ACC112 (cell line): Measurements from ENCODE around the gene TTLL10.

Experiments
- H2AFZ ChIP-seq: fragments of 200-600 bp; sonication (generic); one replicate; pipeline ENCODE4 v1.6.0; 2017; ENCODE audit warnings: antibody characterized with exemption, low read length; ENCODE audit not compliant: unreplicated experiment
- H3K27ac ChIP-seq: fragments of 200-600 bp; sonication (generic); 2 replicates; pipeline ENCODE4 v1.5.1; 2014; ENCODE audit warnings: low read depth, mild to moderate bottlenecking, antibody characterized with exemption, low read length, moderate library complexity
- H3K27me3 ChIP-seq: fragments of 200-600 bp; sonication (generic); 2 replicates; pipeline ENCODE4 v1.6.1; 2014; ENCODE audit warnings: mild to moderate bottlenecking, antibody characterized with exemption, low read length, moderate library complexity, mixed read lengths; ENCODE audit not compliant: insufficient read depth
- H3K36me3 ChIP-seq: fragments of 200-600 bp; sonication (generic); 2 replicates; pipeline ENCODE4 v1.6.1; 2016; ENCODE audit warnings: mild to moderate bottlenecking, antibody characterized with exemption, low read length, moderate library complexity, mixed read lengths; ENCODE audit not compliant: insufficient read depth
- H3K4me1 ChIP-seq: fragments of 200-600 bp; sonication (generic); one replicate; pipeline ENCODE4 v1.6.1; 2016; ENCODE audit warnings: low read length, mixed read lengths; ENCODE audit not compliant: insufficient read depth, unreplicated experiment, control insufficient read depth
- H3K4me3 ChIP-seq: fragments of 200-600 bp; sonication (generic); 2 replicates; pipeline ENCODE4 v1.5.1; 2014; ENCODE audit warnings: mild to moderate bottlenecking, low read depth, low read length
- H3K79me2 ChIP-seq: fragments of 200-600 bp; sonication (generic); one replicate; pipeline ENCODE4 v1.6.0; 2016; ENCODE audit warnings: low read length; ENCODE audit not compliant: control insufficient read depth, unreplicated experiment, insufficient read depth

TTLL10 gene

GRCh38 chr1:1241588-1242219, 68.0 kb downstream of the TTLL10 start:
- H3K27ac ChIP-seq: no peak overlapping the region
- H3K36me3 ChIP-seq: no peaks in the 10 kb centered on the region
- 0 out of 2 replicates have a peak, but pooled peaks cover 3% of the 10 kb centered on the region for H3K27me3 ChIP-seq
- no peaks in the 10 kb centered on the region for H3K79me2 ChIP-seq
- H3K4me3 ChIP-seq: no peak overlapping the region
- H2AFZ ChIP-seq: no peak overlapping the region
- H3K4me1 ChIP-seq: peaks cover 13% of the 10 kb centered on the region

- peaks cover 5% of the 10 kb centered on the region for H3K4me1 ChIP-seq
- H2AFZ ChIP-seq: no peak overlapping the region
- no peaks in the 10 kb centered on the region for H3K36me3 ChIP-seq
- H3K79me2 ChIP-seq: no peaks in the 10 kb centered on the region
- H3K27me3 ChIP-seq: peaks cover 9% of the 10 kb centered on the region; the same call in 1 of the 2 replicates
- no peak overlapping the region for H3K27ac ChIP-seq
- H3K4me3 ChIP-seq: no peak overlapping the region
Measured at GRCh38 chr1:1242461-1243265, 69.0 kb downstream of the TTLL10 start.

- no peak overlapping the region for H3K27ac ChIP-seq
Measured at GRCh38 chr1:1243266-1243660, 69.6 kb downstream of the TTLL10 start.

GRCh38 chr1:1243807-1244191, 70.1 kb downstream of the TTLL10 start:
- H3K4me3 ChIP-seq: no peak overlapping the region
- no peaks in the 10 kb centered on the region for H3K4me1 ChIP-seq
- H2AFZ ChIP-seq: no peak overlapping the region
- peaks cover 9% of the 10 kb centered on the region; the same call in 1 of the 2 replicates for H3K27me3 ChIP-seq
- no peak overlapping the region for H3K27ac ChIP-seq
- no peaks in the 10 kb centered on the region for H3K79me2 ChIP-seq
- no peaks in the 10 kb centered on the region for H3K36me3 ChIP-seq

More at GRCh38 chr1:1243266-1243660, 69.6 kb downstream of the TTLL10 start:
- no peaks in the 10 kb centered on the region for H3K79me2 ChIP-seq
- peaks cover 9% of the 10 kb centered on the region; the same call in 1 of the 2 replicates for H3K27me3 ChIP-seq
- no peaks in the 10 kb centered on the region for H3K36me3 ChIP-seq
- no peak overlapping the region for H3K4me3 ChIP-seq
- H3K4me1 ChIP-seq: peaks cover under 1% of the 10 kb centered on the region
- H2AFZ ChIP-seq: no peak overlapping the region

GRCh38 chr1:1244192-1244811, 70.6 kb downstream of the TTLL10 start:
- no peak overlapping the region for H3K4me3 ChIP-seq

GRCh38 chr1:1245178-1245816, 71.6 kb downstream of the TTLL10 start:
- Histone ChIP-seq H3K27ac (no peak overlapping the region), H3K36me3 (no peaks in the 10 kb centered on the region), H3K27me3 (peaks cover 9% of the 10 kb centered on the region; the same call in 1 of the 2 replicates), H3K4me3 (no peak overlapping the region), H3K79me2 (no peaks in the 10 kb centered on the region), H2AFZ (no peak overlapping the region), H3K4me1 (no peaks in the 10 kb centered on the region)

More at GRCh38 chr1:1244192-1244811, 70.6 kb downstream of the TTLL10 start:
- Histone ChIP-seq H3K79me2 (no peaks in the 10 kb centered on the region), H3K27me3 (peaks cover 9% of the 10 kb centered on the region; the same call in 1 of the 2 replicates), H3K27ac (no peak overlapping the region), H3K36me3 (no peaks in the 10 kb centered on the region), H2AFZ (no peak overlapping the region), H3K4me1 (no peaks in the 10 kb centered on the region)

- Histone ChIP-seq H3K79me2 (no peaks in the 10 kb centered on the region), H3K27me3 (peaks cover 9% of the 10 kb centered on the region; the same call in 1 of the 2 replicates), H2AFZ (no peak overlapping the region), H3K4me1 (no peaks in the 10 kb centered on the region), H3K4me3 (no peak overlapping the region), H3K36me3 (no peaks in the 10 kb centered on the region), H3K27ac (no peak overlapping the region)
Measured at GRCh38 chr1:1245817-1246576, 72.3 kb downstream of the TTLL10 start.

GRCh38 chr1:1246577-1247340, 73.1 kb downstream of the TTLL10 start, which contains the start of gene C1QTNF12:
Gene C1QTNF12, minus strand, starts transcription at chr1:1246722. Its CDS starts 32 bp downstream, at chr1:1246690.
- Histone ChIP-seq H3K79me2 (no peaks in the 10 kb centered on the region), H3K27ac (no peak within 1 kb of the TSS), H2AFZ (no peak within 1 kb of the TSS), H3K4me1 (no peaks in the 10 kb centered on the region), H3K4me3 (no peak within 1 kb of the TSS), H3K27me3 (peaks cover 9% of the 10 kb centered on the region; the same call in 1 of the 2 replicates), H3K36me3 (no peaks in the 10 kb centered on the region)

GRCh38 chr1:1247341-1247913, 73.7 kb downstream of the TTLL10 start:
- Histone ChIP-seq H3K4me3 (no peak overlapping the region), H2AFZ (no peak overlapping the region), H3K27ac (no peak overlapping the region), H3K79me2 (no peaks in the 10 kb centered on the region), H3K4me1 (no peaks in the 10 kb centered on the region), H3K27me3 (peaks cover 9% of the 10 kb centered on the region; the same call in 1 of the 2 replicates), H3K36me3 (no peaks in the 10 kb centered on the region)
